ENCODE data around the gene MCU.
"Not testable (repeated sequence)": the region's sequence is repeated elsewhere in the genome, so short reads cannot be mapped to it uniquely, and the experiment has no call there.

Gene MCU

GRCh38 chr10:72759584-72759983 is 67.6 kb downstream of the MCU start:
- DNase-seq (ENCODE audit: low read depth in 1 of 2, low spot score in 1 of 2), result no peak

DNA sequence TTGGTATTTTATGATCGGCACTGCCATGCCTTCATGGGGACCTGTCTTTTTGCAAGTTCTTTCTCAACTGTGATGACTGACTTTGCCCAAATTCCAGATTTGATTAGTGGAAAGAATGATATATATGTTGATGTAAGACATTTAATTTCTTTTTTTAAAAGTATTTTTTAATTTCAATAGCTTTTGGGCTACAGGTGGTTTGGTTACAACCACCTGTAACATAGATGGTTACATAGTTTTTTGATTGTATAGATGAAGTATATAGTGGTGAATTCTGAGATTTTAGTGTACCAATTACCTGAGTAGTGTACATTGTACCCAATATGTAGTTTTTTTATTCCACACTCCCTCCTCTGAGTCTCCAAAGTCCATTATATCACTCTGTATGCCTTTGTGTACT is 69.6 kb downstream of the MCU start:
- no peak for DNase-seq (ENCODE audit: low read depth in 1 of 2, low spot score in 1 of 2)

- no peak for DNase-seq (ENCODE audit: low read depth in 1 of 2, low spot score in 1 of 2)
These were observed 70.1 kb downstream of the MCU start for GRCh38 chr10:72762042-72762441.

DNA sequence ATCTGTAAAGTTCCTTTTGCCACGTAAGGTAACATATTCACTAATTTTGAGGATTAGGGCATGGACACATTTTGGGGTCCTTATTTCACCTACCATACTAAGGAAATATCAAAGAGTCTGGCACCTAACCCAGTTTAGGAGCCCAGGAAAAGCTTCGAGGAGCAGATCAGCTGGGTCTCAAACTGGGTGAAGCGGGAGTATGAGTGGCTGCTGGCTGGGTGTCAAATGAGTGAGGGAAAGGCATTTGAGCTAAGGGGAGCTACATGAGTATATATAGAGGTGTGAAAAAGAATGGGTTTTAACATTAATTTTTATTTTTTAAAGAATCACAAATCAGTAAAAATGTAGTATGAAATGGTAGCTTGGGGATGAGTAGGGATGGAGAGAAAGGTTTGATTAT is 71.3 kb downstream of the MCU start:
- DNase-seq (ENCODE audit: low read depth in 1 of 2, low spot score in 1 of 2), result no peak

- DNase-seq (ENCODE audit: low read depth in 1 of 2, low spot score in 1 of 2), result no peak
These were observed 72.2 kb downstream of the MCU start for GRCh38 chr10:72764151-72764550.

- no peak for DNase-seq (ENCODE audit: low read depth in 1 of 2, low spot score in 1 of 2)
These were observed 73.3 kb downstream of the MCU start for GRCh38 chr10:72765051-72765745.

DNA sequence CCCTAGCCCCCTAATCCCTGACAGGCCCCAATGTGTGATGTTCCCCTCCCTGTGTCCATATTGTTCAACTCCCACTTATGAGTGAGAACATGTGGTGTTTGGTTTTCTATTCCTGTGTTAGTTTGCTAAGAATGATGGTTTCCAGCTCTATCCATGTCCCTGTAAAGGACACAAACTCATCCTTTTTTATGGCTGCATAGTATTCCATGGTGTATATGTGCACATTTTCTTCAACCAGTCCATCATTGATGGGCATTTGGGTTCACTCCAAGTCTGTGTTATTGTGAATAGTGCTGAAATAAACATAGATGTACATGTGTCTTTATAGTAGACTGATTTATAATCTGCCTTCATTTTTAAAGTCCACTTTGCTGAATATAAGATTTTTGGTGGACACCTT is 79.3 kb downstream of the MCU start:
- DNase-seq (ENCODE audit: low read depth in 1 of 2, low spot score in 1 of 2), result not testable (repeated sequence)

DNA sequence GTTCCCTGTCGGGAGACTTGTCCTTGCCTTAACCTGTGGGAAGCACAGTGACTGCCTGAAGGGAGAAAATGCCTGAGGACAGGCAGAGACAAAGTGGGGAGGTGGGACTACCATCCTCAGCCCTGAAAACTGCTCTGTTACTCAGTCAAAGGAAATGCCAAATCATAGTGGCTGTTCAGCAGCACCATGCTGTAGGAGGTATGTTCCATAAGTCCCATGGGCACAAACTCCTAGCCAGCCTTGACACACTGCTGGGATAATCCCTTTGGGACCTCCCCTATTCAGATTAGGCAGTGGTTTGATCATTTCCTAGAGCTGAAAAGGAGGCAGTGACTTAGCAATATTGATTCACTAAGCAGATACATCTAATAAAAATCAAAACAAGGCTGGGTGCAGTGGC is 80.1 kb downstream of the MCU start:
- DNase-seq (ENCODE audit: low read depth in 1 of 2, low spot score in 1 of 2), result no peak

DNA sequence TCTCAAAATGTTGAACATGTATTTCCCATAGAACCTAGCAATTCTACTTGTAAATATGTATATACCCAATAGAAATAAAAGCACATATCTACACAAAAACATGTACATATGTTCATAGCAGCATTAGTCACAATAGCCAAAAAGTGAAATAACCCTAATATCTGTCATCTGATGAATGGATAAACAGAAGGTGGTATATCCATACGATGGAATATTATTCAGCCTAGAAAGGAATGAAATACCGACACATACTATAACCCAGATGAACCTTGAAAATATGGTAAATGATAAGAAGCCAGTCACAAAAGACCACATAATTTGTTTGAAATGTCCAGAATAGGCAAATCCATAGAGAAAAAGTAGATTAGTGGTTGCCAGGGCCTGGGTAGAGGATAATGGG is 87.9 kb downstream of the MCU start:
- no peak for DNase-seq (ENCODE audit: low read depth in 1 of 2, low spot score in 1 of 2)

- no peak for DNase-seq (ENCODE audit: low read depth in 1 of 2, low spot score in 1 of 2)
These were observed 90.8 kb downstream of the MCU start for GRCh38 chr10:72782649-72783330.

DNA sequence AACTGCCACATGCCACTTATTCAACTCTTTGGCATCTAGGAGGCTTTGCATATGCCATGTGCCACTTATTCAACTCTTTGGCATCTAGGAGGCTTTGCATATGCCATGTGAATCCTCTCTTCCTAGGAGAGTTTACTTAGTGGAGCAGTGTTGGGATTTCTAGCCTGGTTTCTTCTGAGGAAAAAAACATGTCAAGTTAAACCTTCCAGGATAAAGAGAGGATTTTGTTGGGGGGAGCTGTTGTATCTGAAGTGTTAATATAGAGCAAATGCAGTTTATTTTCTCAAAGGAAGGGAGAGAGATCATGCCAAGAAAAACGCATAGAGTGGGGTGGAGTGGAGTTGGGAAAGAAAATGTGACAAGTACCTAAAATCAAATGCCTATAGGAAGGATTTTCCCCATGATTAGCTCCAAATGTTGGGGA is 91.5 kb downstream of the MCU start:
- no peak for DNase-seq (ENCODE audit: low read depth in 1 of 2, low spot score in 1 of 2)

DNA sequence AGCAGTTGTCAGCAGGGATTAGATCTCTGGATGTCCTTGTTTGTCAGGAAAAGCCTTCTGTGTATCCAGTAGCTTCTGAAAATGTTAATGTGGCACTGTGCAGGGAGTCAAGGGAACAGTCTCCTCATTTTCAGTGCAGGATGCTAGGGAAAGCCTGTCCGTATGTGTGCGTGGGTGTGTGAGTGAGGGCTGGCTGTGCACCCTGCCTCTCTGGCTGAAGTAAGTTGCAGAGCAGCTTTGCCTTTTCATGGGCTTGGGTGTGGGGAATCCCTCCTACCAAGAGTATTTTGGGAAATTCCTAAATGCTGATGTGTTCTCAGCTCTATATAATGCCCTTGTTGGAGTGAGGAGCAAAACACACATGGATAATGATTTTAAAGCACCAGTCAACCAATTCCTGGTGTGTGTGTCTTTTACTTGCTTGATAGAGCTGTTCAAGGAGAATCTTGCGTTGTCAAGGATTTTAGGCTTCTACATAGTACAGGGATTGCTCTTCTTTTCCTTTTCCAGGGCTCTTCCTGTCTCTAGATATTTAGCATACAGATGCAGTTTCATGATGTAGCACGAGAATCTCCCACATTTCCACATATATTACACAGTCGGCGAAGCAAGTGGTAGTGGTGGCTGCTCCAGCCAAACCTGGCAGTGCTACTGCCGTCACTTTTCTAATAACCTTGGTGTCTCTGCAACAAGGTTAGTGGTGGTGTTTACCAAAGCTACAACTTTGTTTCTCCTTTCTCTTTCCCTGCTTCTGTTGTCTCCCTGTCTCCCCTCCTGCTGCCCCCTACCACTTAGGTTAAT is 92.8 kb downstream of the MCU start:
- no peak for DNase-seq (ENCODE audit: low read depth in 1 of 2, low spot score in 1 of 2)

DNA sequence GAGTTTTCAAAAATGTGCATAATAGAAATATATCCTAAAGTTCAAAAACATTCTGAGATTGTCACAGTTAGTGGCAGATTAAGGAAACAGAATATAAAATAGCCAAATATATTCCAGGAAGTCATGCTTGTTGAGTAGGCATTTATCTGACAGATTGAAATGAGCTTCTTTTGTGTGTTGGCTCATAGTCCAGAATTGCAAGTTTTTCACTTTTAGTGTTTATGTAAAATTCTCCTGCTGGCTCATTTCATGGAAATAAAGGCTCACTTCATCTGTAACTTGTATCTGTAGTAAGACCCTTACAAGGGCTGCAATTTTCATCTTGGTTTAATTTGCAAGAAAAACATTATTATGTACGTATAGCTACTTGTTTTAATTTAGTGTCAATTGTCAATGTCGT is 93.5 kb downstream of the MCU start:
- no peak for DNase-seq (ENCODE audit: low read depth in 1 of 2, low spot score in 1 of 2)

GRCh38 chr10:72790216-72790990 is 98.5 kb downstream of the MCU start:
- DNase-seq (ENCODE audit: low read depth in 1 of 2, low spot score in 1 of 2), result no peak

DNA sequence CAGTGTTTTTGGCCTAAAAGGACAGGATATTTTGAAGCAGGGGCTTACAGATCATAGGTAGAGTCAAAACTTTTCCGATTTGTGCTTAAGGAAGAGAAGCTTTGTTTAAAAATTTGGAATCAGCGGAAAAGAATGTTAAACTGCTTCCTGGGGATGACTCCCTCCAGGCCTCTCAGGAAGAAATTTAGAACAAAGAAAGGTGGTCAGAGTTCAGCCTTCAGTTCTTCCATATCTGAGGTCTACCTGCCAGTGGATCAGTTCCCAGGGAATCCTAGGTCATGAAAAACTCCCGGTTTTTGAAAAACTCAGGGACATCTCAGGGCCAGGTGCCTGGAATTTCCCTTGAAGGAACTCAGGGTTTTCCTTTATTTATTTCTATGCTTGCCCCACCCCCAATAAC is 100.3 kb downstream of the MCU start:
- no peak for DNase-seq (ENCODE audit: low read depth in 1 of 2, low spot score in 1 of 2)

- no peak for DNase-seq (ENCODE audit: low read depth in 1 of 2, low spot score in 1 of 2)
These were observed 101.8 kb downstream of the MCU start for GRCh38 chr10:72793752-72794151.

GRCh38 chr10:72794260-72794659 is 102.3 kb downstream of the MCU start:
- DNase-seq (ENCODE audit: low read depth in 1 of 2, low spot score in 1 of 2), result no peak

- no peak for DNase-seq (ENCODE audit: low read depth in 1 of 2, low spot score in 1 of 2)
These were observed 104.1 kb downstream of the MCU start for GRCh38 chr10:72796042-72796441.

- no peak for DNase-seq (ENCODE audit: low read depth in 1 of 2, low spot score in 1 of 2)
These were observed 104.6 kb downstream of the MCU start for GRCh38 chr10:72796538-72796937.

DNA sequence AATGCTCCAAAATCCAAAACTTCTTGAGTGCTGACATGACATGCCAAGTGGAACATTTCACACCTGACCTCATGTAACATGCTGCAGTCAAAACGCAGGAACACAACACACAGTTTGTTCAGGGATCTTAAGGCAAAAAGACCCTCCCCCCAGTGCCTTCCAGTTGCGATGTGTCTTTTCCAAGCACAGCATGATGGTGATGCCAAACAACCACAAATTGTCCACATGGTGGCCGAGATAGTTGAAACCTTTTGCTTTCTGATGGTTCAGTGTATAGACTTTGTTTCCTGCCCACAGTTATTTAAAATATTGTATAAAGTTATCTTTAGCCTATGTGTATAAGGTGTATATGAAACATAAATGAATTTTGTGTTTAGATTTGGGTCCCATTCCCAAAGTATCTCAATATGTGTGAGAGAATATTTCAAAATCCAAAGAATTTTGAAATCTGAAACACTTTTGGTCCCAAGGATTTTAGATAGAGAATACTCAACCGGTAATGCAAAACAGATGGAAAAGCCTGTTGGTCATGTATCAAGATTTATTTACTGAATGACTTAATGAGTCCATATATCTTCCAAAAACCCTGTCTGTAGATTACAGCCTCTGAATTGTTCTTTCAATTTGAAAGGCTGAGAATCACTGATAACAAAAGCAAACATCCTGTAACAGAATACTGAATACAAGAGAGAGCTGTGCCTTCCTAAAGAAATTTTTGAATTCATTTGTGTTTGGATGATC is 108.2 kb downstream of the MCU start:
- no peak for DNase-seq (ENCODE audit: low read depth in 1 of 2, low spot score in 1 of 2)

DNA sequence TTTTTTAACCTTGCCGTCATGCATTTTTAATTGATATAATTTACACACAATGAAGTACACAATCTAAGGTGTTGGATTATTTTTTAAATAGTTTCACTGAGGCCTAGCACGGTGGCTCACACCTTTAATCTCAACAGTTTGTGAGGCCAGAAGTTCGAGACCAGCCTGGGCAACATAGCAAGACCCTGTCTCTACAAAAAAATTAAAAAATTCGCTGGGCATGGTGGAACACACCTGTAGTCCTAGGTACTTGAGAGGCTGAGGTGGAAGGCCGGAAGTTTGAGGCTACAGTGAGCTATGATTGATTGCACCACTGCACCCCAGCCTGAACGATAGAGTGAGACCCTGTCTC is 108.8 kb downstream of the MCU start:
- DNase-seq (ENCODE audit: low read depth in 1 of 2, low spot score in 1 of 2), result no peak

All from stimulated activated CD4-positive, alpha-beta T cell treated with anti-CD3 and anti-CD28 coated beads, Interleukin-15, amount 100 ng/mL, for 1 hour (primary cell).